HepG2 (cell line): Measurements from ENCODE around the gene ALDH3B1. TPM values are rescaled to one million over a fixed set of nuclear protein-coding genes. Genes with fewer than 3 reads are reported as not detected.

Experiments used
- AGO2 ChIP-seq: fragments of 200-400 bp; formaldehyde crosslinking; optimal IDR thresholded peaks from 2 replicates; pipeline ENCODE3; 2017; ENCODE audit warnings: mild to moderate bottlenecking, low read depth, low read length, moderate library complexity
- AKAP8 ChIP-seq: sonication (generic); formaldehyde crosslinking; IDR thresholded peaks from 2 replicates; pipeline ENCODE4 v1.5.1; 2020; ENCODE audit warnings: mild to moderate bottlenecking, missing genetic modification reagents
- ATRX ChIP-seq: sonication (generic); formaldehyde crosslinking; IDR thresholded peaks from 2 replicates; pipeline ENCODE4 v1.4.0; 2020; ENCODE audit warnings: missing genetic modification reagents, borderline replicate concordance
- CBX1 ChIP-seq: IDR thresholded peaks from one replicate; pipeline ENCODE4 v1.6.1; 2016; ENCODE audit warnings: antibody characterized with exemption, low read depth
- EHMT2 ChIP-seq: fragments of 200-600 bp; sonication (generic); IDR thresholded peaks from 2 replicates; pipeline ENCODE4 v1.7.0; 2017; ENCODE audit warnings: antibody characterized with exemption, low read depth, low read length, borderline replicate concordance
- FOXO1 ChIP-seq: sonication (generic); formaldehyde crosslinking; IDR thresholded peaks from 2 replicates; pipeline ENCODE4 v1.4.0; 2020; ENCODE audit warnings: missing genetic modification reagents
- GZF1 ChIP-seq: sonication (generic); formaldehyde crosslinking; IDR thresholded peaks from 2 replicates; pipeline ENCODE4 v1.5.1; 2020; ENCODE audit warnings: mild to moderate bottlenecking, missing genetic modification reagents
- HHEX ChIP-seq: IDR thresholded peaks from 2 replicates; pipeline ENCODE4 v1.6.1; 2016; ENCODE audit warnings: control low read depth
- IRX3 ChIP-seq: sonication (generic); formaldehyde crosslinking; IDR thresholded peaks from 2 replicates; pipeline ENCODE4 v1.8.1; 2023; ENCODE audit warnings: mild to moderate bottlenecking, low read depth, missing genetic modification reagents, borderline replicate concordance
- LCORL ChIP-seq, 2 experiments: fragments of 450-650 bp in 1 of 2; sonication (generic) in 1 of 2; formaldehyde crosslinking in 1 of 2; IDR thresholded peaks; 2 replicates each; pipeline versions ENCODE4 v1.5.0 to v1.6.1; 2017 to 2020; ENCODE audit warnings: antibody characterized with exemption in 1 of 2, missing genetic modification reagents in 1 of 2
- MAFF ChIP-seq: IDR thresholded peaks from 2 replicates; pipeline ENCODE4 v1.6.1; 2011; ENCODE audit warnings: low read depth, low read length, improper control_type of control experiment
- MEIS1 ChIP-seq: sonication (generic); formaldehyde crosslinking; IDR thresholded peaks from 2 replicates; pipeline ENCODE4 v1.9.0; 2021; ENCODE audit warnings: mild to moderate bottlenecking, missing genetic modification reagents, moderate library complexity, borderline replicate concordance
- NRL ChIP-seq: sonication (generic); formaldehyde crosslinking; IDR thresholded peaks from 2 replicates; pipeline ENCODE4 v1.5.0; 2020; ENCODE audit warnings: missing genetic modification reagents, mild to moderate bottlenecking, moderate library complexity, borderline replicate concordance
- RELA ChIP-seq: sonication (generic); formaldehyde crosslinking; IDR thresholded peaks from 2 replicates; pipeline ENCODE4 v1.4.0; 2020; ENCODE audit warnings: missing genetic modification reagents
- U2AF1 ChIP-seq: fragments of 200-400 bp; formaldehyde crosslinking; optimal IDR thresholded peaks from 2 replicates; pipeline ENCODE3; 2017; ENCODE audit warnings: mild to moderate bottlenecking, low read depth, low read length
- XBP1 ChIP-seq: sonication (generic); formaldehyde crosslinking; IDR thresholded peaks from 2 replicates; pipeline ENCODE4 v1.5.0; 2020; ENCODE audit warnings: missing genetic modification reagents
- ZC3H13 ChIP-seq: sonication (generic); formaldehyde crosslinking; IDR thresholded peaks from 2 replicates; pipeline ENCODE4 v1.8.1; 2023; ENCODE audit warnings: mild to moderate bottlenecking, missing genetic modification reagents, moderate library complexity
- ZFAT ChIP-seq: sonication (generic); formaldehyde crosslinking; conservative IDR thresholded peaks from 2 replicates; pipeline ENCODE4 v1.8.1; 2023; ENCODE audit warnings: missing genetic modification reagents, inconsistent platforms
- ZFP62 ChIP-seq: sonication (generic); formaldehyde crosslinking; IDR thresholded peaks from 2 replicates; pipeline ENCODE4 v1.4.0; 2020; ENCODE audit warnings: missing genetic modification reagents
- ZNF138 ChIP-seq: sonication (generic); formaldehyde crosslinking; IDR thresholded peaks from 2 replicates; pipeline ENCODE4 v1.5.0; 2020; ENCODE audit warnings: mild to moderate bottlenecking, low read depth, missing genetic modification reagents
- ZNF260 ChIP-seq: sonication (generic); formaldehyde crosslinking; IDR thresholded peaks from 2 replicates; pipeline ENCODE4 v1.4.0; 2020; ENCODE audit warnings: missing genetic modification reagents, low read depth, mild to moderate bottlenecking, borderline replicate concordance
- ZNF264 ChIP-seq: sonication (generic); formaldehyde crosslinking; IDR thresholded peaks from 2 replicates; pipeline ENCODE4 v1.4.0; 2020; ENCODE audit warnings: missing genetic modification reagents
- ZNF326 ChIP-seq: sonication (generic); formaldehyde crosslinking; IDR thresholded peaks from 2 replicates; pipeline ENCODE4 v1.4.0; 2020; ENCODE audit warnings: missing genetic modification reagents, borderline replicate concordance
- ZNF589 ChIP-seq: sonication (generic); formaldehyde crosslinking; conservative IDR thresholded peaks from 2 replicates; pipeline ENCODE4 v1.8.0; 2022; ENCODE audit warnings: mild to moderate bottlenecking, moderate library complexity, missing genetic modification reagents
- ZNF660 ChIP-seq: sonication (generic); formaldehyde crosslinking; IDR thresholded peaks from 2 replicates; pipeline ENCODE4 v1.5.1; 2020; ENCODE audit warnings: mild to moderate bottlenecking, low read depth, missing genetic modification reagents, borderline replicate concordance
- ZNF678 ChIP-seq: sonication (generic); formaldehyde crosslinking; IDR thresholded peaks from 2 replicates; pipeline ENCODE4 v1.4.0; 2020; ENCODE audit warnings: mild to moderate bottlenecking, missing genetic modification reagents
- ZNF7 ChIP-seq: IDR thresholded peaks from 2 replicates; pipeline ENCODE4 v1.6.1; 2016; ENCODE audit warnings: missing biosample characterization, missing genetic modification reagents
- ZNF720 ChIP-seq: sonication (generic); formaldehyde crosslinking; IDR thresholded peaks from 2 replicates; pipeline ENCODE4 v1.4.0; 2020; ENCODE audit warnings: missing genetic modification reagents
- ZNF724P ChIP-seq: sonication (generic); formaldehyde crosslinking; IDR thresholded peaks from 2 replicates; pipeline ENCODE4 v1.8.0; 2022; ENCODE audit warnings: missing genetic modification reagents, borderline replicate concordance
- ZNF790 ChIP-seq: sonication (generic); formaldehyde crosslinking; IDR thresholded peaks from 2 replicates; pipeline ENCODE4 v1.8.0; 2022; ENCODE audit warnings: missing genetic modification reagents, mild to moderate bottlenecking, borderline replicate concordance
- ZNF878 ChIP-seq: sonication (generic); formaldehyde crosslinking; IDR thresholded peaks from 2 replicates; pipeline ENCODE4 v1.8.1; 2023; ENCODE audit warnings: mild to moderate bottlenecking, missing genetic modification reagents, moderate library complexity
- ZSCAN31 ChIP-seq: sonication (generic); formaldehyde crosslinking; IDR thresholded peaks from 2 replicates; pipeline ENCODE4 v1.5.0; 2020; ENCODE audit warnings: low read depth, mild to moderate bottlenecking, missing genetic modification reagents
- polyA plus RNA-seq, 8 experiments: library from polyadenylated mRNA; depleted of rRNA in 3 of 8; stranded (reverse) in 7 of 8; unstranded in 1 of 8; fragments of >200 nt; fragmentation: Illumina TruSeq in 4 of 8; extraction: Trizol in 4 of 8; gene quantifications; 2 replicates each; pipeline versions ENCODE4 v1.2.1 to v1.2.3, GENCODE V29; 2011 to 2016; ENCODE audit warnings: low read depth in 4 of 8, missing spikeins in 1 of 8, mixed read lengths in 1 of 8; ENCODE audit not compliant: insufficient read depth in 1 of 8
- total RNA-seq, 5 experiments: library from RNA; depleted of rRNA; stranded (reverse); fragments of >200 nt; fragmentation: Illumina TruSeq; extraction: Trizol; gene quantifications; 2 replicates each; pipeline ENCODE4 v1.2.3, GENCODE V29; 2016; ENCODE audit warnings: low read depth in 1 of 5
- TF ChIP-seq, protein P1 (sequence below): sonication (generic); formaldehyde crosslinking; IDR thresholded peaks from 2 replicates; pipeline ENCODE4 v1.4.0; 2020; ENCODE audit warnings: missing genetic modification reagents

The ALDH3B1 gene
- total and polyA plus RNA-seq, 2 of the 13 experiments (the other 11 are each of a cell fraction or from before 2014, with no cell fraction given): 4.0 to 6.7 TPM

DNA sequence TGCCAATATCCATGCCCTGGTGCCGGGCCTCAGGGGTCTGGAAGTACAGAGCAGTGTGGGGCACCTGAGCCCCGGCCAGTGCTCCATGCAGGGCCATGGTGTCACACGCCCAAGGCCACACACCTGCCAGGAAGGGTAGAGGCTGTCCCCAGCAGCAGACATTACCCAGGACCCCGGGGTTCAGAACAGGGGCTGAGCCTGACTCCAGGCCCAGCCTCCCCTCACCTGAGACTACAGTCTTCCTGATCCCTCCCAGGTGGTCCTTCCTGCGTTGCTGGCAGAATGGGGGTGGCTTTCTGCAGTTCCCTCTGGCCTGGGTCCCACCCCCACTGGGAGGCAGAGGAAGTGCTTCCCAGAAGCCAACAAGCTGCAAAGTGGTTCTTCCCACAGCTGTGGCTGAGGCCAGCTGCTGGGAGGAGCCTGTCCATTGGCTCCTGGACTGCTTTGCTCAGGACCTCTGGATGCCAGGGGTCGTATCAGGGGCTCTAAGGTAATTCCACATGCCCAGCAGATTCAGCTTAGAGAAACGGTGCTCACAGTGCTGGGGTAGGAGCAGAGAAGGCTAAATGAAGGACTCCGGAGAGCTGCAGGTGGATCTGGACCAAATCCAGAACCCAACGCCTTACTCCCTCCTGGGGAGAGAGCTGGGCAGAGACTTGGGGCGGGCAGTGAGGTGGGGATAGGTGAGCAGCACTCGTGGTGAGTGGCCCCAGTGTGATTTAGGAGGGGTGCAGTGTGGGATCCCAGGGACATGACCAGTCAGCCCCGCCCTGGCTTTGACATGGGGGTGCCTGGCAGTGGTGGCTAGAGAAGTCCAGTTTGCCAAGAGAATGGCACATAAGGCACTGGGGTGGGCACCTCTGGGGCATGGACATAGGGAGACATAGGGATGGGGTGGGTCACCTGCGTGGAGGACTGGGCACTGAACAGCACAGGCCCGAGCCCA is 41.3 kb downstream of the ALDH3B1 start (continued):
- no peak for TF ChIP-seq ZNF7
- no peak for TF ChIP-seq ZNF260 (CRISPR knock-in tag)
- peak; percentile 88 for TF ChIP-seq AKAP8 (CRISPR knock-in tag)
- no peak for TF ChIP-seq MEIS1
- TF ChIP-seq ZNF878: no peak
- TF ChIP-seq ZSCAN31: no peak
- no peak for TF ChIP-seq U2AF1
- TF ChIP-seq ZNF724P: no peak
- TF ChIP-seq GZF1 (CRISPR knock-in tag): no peak
- no peak for TF ChIP-seq ATRX (CRISPR knock-in tag)
- TF ChIP-seq LCORL (IDR thresholded peaks at IDR 0.05): no peak
- no peak for TF ChIP-seq LCORL (CRISPR knock-in tag; IDR thresholded peaks at IDR 0.05)
- 0 out of 2 replicates have a peak, but pooled peaks have one; percentile 13 for TF ChIP-seq NRL
- TF ChIP-seq MAFF: no peak
- TF ChIP-seq RELA (CRISPR knock-in tag): no peak
- TF ChIP-seq XBP1 (CRISPR knock-in tag): no peak
- no peak for TF ChIP-seq ZNF264 (CRISPR knock-in tag)
- no peak for TF ChIP-seq EHMT2
- no peak for TF ChIP-seq HHEX (CRISPR knock-in tag)
- no peak for TF ChIP-seq ZNF660 (CRISPR knock-in tag)
- peak; percentile 75 for TF ChIP-seq AGO2
- TF ChIP-seq IRX3: no peak
- no peak for TF ChIP-seq ZFP62 (CRISPR knock-in tag)
- TF ChIP-seq CBX1: no peak
- no peak for TF ChIP-seq ZNF138 (CRISPR knock-in tag)
- TF ChIP-seq, protein P1, sequence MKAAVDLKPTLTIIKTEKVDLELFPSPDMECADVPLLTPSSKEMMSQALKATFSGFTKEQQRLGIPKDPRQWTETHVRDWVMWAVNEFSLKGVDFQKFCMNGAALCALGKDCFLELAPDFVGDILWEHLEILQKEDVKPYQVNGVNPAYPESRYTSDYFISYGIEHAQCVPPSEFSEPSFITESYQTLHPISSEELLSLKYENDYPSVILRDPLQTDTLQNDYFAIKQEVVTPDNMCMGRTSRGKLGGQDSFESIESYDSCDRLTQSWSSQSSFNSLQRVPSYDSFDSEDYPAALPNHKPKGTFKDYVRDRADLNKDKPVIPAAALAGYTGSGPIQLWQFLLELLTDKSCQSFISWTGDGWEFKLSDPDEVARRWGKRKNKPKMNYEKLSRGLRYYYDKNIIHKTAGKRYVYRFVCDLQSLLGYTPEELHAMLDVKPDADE (CRISPR knock-in tag): no peak
- no peak for TF ChIP-seq ZNF326 (CRISPR knock-in tag)
- 0 out of 2 replicates have a peak, but pooled peaks have one; percentile 20 for TF ChIP-seq ZNF589 (CRISPR knock-in tag)
- TF ChIP-seq ZFAT (CRISPR knock-in tag): no peak
- peak; percentile 13 for TF ChIP-seq ZC3H13 (CRISPR knock-in tag)
- no peak for TF ChIP-seq ZNF678 (CRISPR knock-in tag)
- no peak for TF ChIP-seq ZNF720 (CRISPR knock-in tag)
- no peak for TF ChIP-seq FOXO1 (CRISPR knock-in tag)
- no peak for TF ChIP-seq ZNF790
